Heart left ventricle (tissue), 13 donors: Measurements from ENCODE around the gene EGFL8.

Experiments
- CTCF ChIP-seq, 12 donors: fragments of 200-600 bp; sonication (generic) in 4 of 12; IDR thresholded peaks; one replicate each; pipeline versions ENCODE4 v1.5.0 to v1.8.0; 2018 to 2022; ENCODE audit warnings: antibody characterized with exemption in 12 of 12, mild to moderate bottlenecking in 5 of 12
- POLR2A ChIP-seq, 2 donors: fragments of 450-650 bp; IDR thresholded peaks; one replicate each; pipeline ENCODE4 v1.6.1; 2017; ENCODE audit warnings: antibody characterized with exemption in 2 of 2, mild to moderate bottlenecking in 2 of 2, moderate library complexity in 2 of 2
- donor health status: ischemic (EF 13 %, LVEDD 7.1; RV severe dilation, severe dysfunction).
- donor health status: DM: no; HTN: yes; CAD: no.
- donor health status: DM: no; HTN: no; CAD: no.
- donor health status: ischemic (EF 25% LVEDD 6.9; RV normal size, moderate dysfunction).
- donor health status: ischemic (EF 25% LVEDD 5.7; RV mildly dilated, moderate dysfunction).
- donor health status: ischemic (EF 35%, LVEDD 5.7; RV mildly dilated, moderate dysfunction).
- donor health status: nonischemic (EF 11% LVEDD 7.7; RV severe dilation, severe dysfunction).
- donor health status: DM: yes; HTN: yes; CAD: no.
- donor health status: PGD.
- donor health status: ischemic (EF 29% LVEDD 5.4; RV normal size, mild dysfunction).
- donor health status: nonischemic (EF 23%, LVEDD 6.1; RV moderate dilation, normal function).

- TF ChIP-seq CTCF (IDR thresholded peaks at IDR 0.05) (no peak), POLR2A (IDR thresholded peaks at IDR 0.05) (no peak)
Observed at GRCh38 chr6:32128751-32129296, 35.6 kb upstream of the EGFL8 start.
